H54 (cell line): Measurements from ENCODE around the gene NRXN3.
"Not testable (repeated sequence)": the region's sequence is repeated elsewhere in the genome, so short reads cannot be mapped to it uniquely, and the experiment has no call there.

ENCODE experiments used
- DNase-seq: peaks from one replicate; pipeline ENCODE4 v3.0.0; 2011; ENCODE audit warnings: low spot score, mixed read lengths; ENCODE audit not compliant: insufficient read length
- FAIRE-seq: peaks from 3 replicates; lab custom pipeline; 2011; peaks lifted over from hg19 to GRCh38; lab: Jason Lieb, UNC
- POLR2A ChIP-seq: IDR thresholded peaks from 2 replicates; pipeline ENCODE4 v1.6.1; 2011; ENCODE audit warnings: low read depth, mild to moderate bottlenecking, low read length

NRXN3 gene

DNA sequence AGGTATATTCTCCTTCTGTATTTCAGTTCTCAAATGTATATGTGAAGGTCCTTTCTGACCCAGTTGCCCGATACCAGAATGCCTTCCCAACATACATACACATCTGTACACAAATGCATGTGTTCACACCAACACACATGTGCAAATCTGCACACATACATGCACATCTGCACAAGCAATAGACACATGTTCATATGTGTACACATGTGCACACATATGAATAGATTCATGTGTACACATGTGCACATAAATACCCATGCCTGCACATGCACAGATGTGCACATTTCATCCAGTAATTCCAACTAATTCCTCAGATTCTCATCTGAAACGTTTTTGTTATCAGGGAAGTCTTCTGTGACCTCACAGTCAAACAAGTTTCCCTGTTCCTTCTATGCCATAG is 933.6 kb downstream of the NRXN3 start:
- FAIRE-seq (no peak), DNase-seq (no peak)
- TF ChIP-seq POLR2A, result no peak

DNA sequence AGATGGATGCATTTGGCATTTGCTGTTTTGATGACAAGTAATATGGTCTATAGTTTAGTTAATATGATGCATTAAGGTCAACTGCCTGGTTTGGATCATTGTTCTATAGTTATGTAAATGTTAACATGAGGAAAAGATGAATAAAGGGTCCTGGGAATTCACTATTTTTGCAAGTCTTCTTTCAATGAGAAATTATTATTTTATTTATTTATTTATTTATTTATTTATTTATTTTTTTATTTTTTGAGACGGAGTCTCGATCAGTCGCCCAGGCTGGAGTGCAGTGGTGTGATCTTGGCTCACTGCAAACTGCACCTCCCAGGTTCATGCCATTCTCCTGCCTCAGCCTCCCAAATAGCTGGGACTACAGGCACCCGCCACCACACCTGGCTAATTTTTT is 940.4 kb downstream of the NRXN3 start:
- not testable (repeated sequence) for FAIRE-seq

DNA sequence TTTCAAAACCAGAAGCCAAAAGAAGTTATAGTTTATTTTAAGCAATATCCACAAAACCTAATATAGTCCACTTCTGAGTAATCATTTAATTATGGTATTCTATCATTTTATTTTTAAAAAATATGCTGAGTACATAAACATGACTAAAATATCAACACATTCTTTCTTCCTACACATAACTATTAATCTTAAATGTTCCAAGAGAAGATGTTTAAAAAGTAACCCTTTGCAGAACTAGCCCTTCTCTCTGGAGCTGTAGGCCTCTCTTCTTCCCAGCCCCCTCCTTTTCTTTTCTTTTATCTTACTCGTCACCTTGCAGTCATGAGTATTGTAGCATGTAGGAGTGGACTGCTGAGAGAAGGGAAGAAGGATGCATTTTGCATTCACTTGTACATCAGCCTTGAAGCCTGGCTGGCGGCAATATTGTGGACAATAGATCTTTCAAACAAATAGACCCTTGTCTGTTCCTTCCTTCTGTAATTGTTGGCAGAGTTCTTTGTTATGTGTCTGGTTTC is 941.9 kb downstream of the NRXN3 start:
- DNase-seq (no peak), FAIRE-seq (no peak)
- TF ChIP-seq POLR2A, result no peak

More for the DNA sequence above, 940.4 kb downstream of the NRXN3 start:
- DNase-seq, result not testable (repeated sequence)

DNA sequence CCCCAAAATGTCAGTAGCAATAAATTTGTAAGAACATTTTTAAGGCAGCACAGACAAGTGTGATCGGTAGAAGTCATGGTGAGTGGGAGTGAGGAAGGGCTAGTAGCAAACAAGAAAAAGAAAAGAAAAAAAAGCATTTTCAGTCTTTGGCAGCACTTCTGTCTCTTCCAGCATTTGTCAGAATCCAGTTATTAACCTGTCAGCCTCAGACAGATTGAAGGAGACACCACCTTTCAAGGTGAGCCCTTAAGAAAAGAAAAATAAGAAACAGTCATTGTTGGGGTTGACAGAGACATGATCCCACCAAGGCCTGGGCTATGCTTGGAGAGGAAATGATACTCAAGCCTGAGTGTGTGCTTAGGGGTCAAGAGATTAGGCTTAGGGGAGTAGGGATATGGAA is 947.4 kb downstream of the NRXN3 start:
- no peak for TF ChIP-seq POLR2A
- FAIRE-seq (no peak), DNase-seq (no peak)

DNA sequence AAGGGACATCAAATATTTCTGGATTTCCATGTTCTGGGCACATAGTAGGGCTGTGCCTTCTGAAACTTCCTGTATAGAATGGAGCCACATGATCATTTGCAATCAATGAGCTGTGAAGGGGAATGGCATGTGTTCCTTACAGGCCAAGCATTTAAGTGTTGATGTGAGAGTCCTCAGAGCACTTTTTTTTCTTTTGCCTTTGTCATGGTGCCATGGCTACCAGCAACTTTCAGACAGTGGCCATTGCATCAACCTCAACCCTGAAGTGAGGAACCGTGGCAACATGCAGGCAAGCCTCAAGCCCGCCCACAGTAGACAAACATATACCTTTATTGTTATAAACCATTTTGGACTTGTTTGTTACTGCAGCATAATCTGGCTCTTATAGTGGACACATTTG is 948.1 kb downstream of the NRXN3 start:
- FAIRE-seq, result no peak
- no peak for TF ChIP-seq POLR2A
- no peak for DNase-seq

DNA sequence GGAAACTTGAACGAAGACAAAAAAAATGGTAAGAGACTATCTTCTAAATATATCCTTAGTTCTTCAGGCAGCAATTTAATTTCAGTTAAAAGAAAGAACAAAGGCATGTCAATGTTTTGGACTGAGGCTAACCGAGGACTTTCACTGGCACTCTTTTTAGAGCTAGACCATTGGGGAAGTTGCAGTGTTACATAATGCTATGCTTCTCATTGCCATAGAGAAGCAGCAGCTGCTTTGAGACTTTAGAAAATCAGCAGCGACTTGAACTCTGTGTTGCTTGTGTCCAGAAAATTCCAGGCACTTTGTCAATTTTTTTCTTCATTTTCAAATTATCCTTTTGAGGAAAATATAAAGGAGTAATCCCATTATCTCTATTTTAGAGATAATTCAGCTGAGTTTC is 964.2 kb downstream of the NRXN3 start:
- DNase-seq, result no peak

DNA sequence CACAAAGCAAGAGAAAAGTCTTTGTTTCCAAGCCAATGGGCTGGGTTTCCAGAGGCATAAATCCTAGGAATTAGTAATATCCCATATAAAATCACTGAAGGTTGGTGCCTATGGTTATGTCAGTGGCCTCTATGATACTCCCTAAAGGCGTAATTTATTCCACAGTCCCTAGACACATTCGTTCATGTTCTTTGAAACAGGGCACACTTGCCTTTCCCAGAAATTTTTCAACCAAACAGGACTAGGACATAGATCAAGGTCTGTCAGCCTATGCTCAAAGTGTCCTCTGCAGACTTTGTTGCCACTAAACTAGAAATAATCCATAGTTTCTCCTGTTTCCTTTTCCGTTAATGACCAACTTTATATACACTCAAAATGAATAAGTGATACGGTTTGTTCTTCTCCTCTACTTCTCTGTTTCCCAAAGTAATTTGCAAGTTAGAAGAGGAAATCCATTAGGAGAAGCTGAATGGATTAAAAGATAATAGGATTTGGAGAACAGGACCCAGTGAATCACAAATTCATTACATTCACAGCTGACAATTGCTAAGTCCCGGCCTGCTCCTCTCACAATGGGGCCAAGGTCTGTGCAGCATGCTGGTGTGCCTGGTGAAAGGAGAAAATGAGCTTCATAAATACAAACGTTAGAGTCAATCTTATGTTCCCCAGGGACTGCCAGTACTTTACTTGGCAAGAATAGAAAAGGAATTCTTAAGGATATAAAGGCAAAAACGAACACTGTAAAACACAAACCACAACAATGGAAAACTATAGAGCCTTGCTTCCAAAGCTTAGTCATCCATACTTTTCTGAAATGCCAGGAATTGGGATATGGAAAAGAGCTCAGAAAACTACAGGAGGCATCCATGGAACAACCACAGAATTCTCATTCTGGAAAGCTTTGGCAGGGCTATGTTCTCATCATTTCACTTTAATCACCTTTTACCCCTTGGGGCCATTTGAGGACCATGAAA is 966.2 kb downstream of the NRXN3 start:
- FAIRE-seq (no peak), DNase-seq (no peak)
- TF ChIP-seq POLR2A, result no peak

More for the DNA sequence above, 964.2 kb downstream of the NRXN3 start:
- no peak for TF ChIP-seq POLR2A
- no peak for FAIRE-seq

DNA sequence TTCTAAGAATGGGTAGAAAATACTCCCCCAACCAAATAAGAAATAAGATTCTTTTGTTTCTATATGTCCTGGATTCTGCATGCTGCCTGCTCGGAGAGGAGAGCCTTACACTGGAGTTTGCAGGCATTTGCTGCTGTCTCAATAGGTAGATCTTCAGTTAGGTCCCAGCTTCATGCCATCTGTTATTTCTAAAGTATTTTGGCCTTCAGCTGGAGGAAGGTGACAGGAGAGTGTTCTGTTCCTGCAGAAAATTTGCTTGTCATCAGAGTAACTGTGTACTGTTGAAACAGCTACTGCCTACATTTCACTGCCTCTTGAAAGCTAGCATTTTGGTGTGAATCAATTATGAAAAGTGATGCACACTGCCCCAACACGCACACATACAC is 966.9 kb downstream of the NRXN3 start:
- no peak for TF ChIP-seq POLR2A
- no peak for DNase-seq
- FAIRE-seq, result no peak

DNA sequence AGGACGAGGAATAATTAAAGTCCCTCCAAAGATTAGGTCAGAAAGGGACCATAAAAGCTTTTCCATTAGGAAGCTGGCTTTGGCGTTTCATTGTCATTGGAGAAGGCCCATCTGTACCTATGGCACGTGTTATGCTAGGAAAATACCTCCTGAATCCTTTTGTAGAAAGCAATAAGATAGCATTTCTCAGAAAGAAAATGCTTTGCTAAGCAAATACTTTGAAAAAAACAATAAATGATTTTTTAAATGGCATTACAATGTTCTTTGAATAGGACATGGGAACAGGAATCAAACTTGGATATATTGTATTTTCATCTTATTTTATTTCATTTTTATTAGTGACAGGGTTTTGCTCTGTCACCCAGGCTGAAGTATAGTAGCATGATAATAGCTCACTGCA is 967.7 kb downstream of the NRXN3 start:
- TF ChIP-seq POLR2A, result no peak
- no peak for DNase-seq
- FAIRE-seq, result no peak

DNA sequence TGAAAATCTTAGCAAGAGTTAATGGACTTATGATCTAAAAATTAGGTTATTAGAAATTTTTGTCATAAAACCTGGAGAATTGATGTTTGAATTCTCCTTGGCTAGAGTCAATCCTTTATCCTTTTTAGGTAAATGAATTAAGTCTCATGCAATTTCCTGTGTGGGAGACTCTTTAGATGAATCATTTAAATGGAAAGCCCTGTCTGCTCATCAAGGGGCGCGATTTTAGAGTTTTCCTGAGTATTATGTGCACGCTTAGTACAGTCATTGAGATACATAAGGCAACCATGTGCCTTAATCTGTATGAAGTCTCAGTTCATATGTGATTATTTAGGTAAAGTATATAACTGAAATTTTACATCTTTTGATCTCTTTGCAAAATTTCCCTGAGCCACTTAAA is 974.7 kb downstream of the NRXN3 start:
- DNase-seq, result no peak
- TF ChIP-seq POLR2A, result no peak
- no peak for FAIRE-seq

DNA sequence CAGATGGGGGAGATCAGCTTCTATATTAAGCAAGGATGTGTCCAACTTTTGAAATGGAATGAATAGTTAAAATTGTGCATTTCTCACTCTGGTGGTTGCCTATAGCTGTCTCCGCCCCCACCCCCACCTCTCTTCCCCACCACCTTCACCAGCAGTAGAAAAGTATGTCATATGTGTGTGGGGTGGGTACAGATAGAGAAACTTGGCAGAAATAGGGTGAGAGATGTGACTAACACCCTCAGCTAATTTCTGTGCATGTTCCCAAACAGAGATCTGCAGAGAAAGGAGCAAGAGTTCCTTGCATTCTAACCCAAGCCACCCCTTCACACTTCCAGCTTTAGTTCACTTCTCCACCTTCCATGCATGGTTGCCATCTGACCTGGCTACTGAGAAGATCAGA is 980.1 kb downstream of the NRXN3 start:
- FAIRE-seq (no peak), DNase-seq (no peak)
- TF ChIP-seq POLR2A, result no peak

DNA sequence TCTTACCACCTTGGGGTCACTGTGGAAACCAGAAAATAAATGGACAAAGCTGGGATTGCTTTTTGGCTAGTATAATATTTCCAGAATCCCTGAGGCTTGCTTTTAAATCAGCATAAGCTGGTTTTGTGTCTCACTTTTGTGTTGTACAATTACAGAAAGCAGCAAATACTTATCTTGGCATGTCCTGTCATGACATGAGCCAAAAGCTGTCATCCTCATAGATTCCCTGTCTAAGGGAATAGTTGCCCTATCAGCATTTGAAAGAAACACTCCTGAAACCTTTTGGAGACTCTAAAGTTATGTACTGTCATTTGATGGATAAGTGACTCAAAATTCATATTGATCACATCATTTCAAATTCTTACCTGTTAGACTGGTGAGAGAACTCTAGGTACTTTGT is 987.2 kb downstream of the NRXN3 start:
- TF ChIP-seq POLR2A, result no peak
- FAIRE-seq (no peak), DNase-seq (no peak)

DNA sequence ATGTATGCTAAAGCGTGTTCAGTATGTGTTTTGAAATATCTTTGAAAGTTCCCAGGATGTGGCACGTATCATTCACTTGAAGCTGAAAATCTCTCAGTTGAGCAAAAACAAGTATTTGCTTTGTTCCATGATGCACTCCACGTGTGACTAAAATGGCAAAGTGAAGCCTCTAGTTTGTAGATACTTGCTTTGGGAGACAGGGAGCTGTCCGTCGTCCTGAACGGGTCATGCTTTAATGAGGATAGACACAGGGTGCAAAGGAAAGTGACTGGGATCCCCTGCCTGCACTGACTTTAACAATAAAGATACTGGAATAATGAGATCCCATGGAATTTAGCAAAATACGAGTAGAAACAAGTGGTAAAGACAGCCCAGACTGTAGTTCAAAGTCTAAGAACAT is 991.4 kb downstream of the NRXN3 start:
- TF ChIP-seq POLR2A, result no peak
- DNase-seq (no peak), FAIRE-seq (no peak)

DNA sequence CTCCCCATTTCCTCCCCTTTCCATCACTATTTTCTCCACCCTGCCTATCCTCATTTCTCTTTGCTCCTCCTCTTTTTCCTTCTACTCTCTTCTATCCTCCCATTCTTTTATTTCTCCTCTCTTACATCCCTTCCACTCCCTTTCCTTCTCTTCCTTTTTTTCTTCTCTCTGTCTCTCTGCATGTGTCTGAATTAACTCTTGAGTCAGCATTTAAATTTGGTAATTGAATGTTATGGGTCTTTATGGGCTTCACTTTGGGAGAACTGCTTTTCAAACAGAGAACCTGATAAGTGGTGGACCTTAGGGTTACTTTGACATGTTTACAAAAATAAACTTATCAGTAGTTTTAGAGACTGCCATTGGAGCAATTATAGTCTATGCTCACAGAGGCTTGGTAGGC is 992.7 kb downstream of the NRXN3 start:
- DNase-seq (no peak), FAIRE-seq (no peak)
- no peak for TF ChIP-seq POLR2A
